ENCODE data around the gene ADARB2. TPM values are rescaled to one million over a fixed set of nuclear protein-coding genes. Genes with fewer than 3 reads are reported as not detected.
"Not testable (repeated sequence)": the region's sequence is repeated elsewhere in the genome, so short reads cannot be mapped to it uniquely, and the experiment has no call there.

ADARB2 gene
- polyA plus RNA-seq, 10 donors: 0.04 to 0.45 (median 0.28) TPM

DNA sequence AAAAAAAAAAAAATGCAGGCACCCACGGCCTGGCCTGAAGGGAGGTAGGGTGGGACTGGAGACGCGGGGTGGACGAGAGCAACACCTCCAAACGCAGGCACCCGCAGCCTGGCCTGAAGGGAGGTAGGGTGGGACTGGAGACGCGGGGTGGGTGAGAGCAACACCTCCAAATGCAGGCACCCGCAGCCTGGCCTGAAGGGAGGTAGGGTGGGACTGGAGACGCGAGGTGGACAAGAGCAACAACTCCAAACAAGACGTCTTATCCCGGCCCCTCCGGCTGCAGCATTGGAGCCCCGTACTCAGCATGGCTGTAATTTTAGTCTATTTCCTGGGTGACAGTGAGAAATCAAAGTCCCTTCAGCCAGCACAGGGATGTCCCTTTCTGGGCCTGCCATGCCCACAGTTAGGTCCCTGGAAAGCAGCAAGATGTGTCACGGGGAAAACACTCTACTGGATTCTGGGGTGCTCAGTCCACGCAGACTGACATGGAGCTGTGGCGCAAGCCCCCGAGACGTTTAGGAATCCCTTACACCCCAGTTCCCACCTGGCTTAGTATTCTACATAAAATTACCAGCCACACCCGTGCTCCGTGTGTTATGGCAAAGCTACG is 561.3 kb downstream of the ADARB2 start:
- DNase-seq: no peak

DNA sequence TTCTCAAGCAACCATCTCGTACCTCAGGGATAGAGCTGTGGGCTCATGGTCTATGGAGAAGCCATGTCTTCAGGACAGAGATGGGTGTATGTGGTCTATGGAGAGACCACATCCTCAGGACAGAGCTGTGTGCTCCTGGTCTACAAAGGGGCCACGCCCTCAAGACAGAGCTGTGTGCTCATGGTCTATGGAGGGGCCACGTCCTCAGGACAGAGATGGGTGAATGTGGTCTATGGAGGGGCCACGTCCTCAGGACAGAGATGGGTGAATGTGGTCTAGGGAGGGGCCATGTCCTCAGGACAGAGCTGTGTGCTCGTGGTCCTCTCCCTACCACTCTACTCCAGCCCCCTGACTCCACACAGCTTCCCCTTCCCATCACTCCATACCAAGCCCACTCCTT is 563.3 kb downstream of the ADARB2 start:
- no peak for DNase-seq

DNA sequence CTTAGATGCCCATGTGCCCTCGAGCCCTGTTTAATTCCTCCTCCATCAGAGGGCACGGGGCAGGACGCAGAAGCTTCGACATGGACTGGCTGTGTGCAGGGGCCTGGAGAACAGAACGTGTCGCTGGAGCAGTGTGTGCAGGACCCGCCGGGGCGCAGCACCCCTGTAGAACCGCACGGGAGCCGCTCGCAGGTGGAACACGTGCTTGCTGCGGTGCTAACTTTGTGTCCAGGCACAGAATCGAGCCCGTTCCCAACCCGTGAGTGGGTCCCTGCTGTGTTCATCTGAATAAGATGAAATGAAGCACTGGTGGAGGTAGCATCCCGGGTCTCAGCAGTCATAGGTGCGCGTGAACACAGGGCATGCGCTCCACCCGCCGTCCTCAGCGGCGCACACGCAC is 564.2 kb downstream of the ADARB2 start:
- no peak for DNase-seq

- no peak for DNase-seq
Observed at GRCh38 chr10:1172256-1172984, 564.9 kb downstream of the ADARB2 start.

- DNase-seq: no peak
Observed at GRCh38 chr10:1171586-1171985, 565.7 kb downstream of the ADARB2 start.

GRCh38 chr10:1171182-1171581 is 566.1 kb downstream of the ADARB2 start:
- no peak for DNase-seq

DNA sequence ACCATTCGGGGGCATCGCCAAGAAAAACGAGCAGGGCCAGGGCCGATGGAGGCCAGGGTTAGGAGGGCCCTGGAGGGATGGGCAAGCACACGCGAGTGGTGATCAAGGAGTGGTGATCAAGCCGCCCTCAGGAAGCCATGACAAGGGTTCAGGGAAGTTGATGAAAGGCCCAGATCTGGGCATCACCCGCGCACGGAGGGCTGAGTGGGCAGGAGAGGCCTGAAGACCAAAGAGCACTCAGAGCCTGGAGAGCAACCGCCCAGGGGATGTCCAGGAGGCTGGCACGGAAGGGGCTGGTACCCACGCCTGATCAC is 566.5 kb downstream of the ADARB2 start:
- no peak for DNase-seq

DNA sequence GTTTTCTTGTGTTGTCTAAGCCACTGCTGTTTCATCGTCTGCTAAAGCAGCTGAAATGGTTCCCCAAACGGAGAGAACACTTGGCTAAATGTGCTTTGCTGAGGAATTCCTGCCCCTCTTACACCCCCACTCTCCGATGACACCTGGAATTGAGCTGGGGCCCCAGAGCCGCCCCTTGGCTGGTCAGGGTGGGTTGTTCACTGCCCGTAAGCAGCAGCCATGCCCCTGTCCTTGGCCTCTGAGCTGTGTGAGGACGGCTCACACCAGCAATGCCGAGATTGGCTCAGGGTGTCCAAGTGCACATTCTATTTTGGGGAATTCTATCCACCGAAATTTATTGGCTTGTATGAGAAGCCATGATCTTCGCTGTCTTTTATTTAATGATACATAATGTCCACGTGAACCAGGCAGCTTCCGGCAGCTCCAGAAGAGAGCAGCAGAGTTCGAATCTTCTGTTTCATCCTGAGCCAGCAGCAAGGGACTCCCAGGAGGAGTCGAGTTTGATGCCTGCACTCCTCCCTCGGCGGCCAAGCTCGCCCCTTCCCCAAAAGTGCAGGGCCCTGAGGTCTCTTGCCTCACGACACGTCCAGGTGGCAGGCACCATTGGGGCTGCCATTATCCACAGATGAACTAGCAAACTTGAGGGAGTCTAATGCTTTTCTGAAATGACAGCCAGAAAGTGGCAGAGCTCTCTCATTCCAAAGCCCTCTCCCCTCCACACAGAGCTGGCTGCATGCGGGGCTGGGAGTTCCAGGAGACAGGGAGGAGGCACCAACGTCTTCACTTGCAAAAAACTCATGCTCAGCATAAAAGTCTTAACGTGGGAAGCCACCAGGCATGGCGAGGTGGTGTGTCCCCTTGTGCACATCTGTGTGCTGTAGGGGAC is 567.1 kb downstream of the ADARB2 start:
- DNase-seq: no peak

DNA sequence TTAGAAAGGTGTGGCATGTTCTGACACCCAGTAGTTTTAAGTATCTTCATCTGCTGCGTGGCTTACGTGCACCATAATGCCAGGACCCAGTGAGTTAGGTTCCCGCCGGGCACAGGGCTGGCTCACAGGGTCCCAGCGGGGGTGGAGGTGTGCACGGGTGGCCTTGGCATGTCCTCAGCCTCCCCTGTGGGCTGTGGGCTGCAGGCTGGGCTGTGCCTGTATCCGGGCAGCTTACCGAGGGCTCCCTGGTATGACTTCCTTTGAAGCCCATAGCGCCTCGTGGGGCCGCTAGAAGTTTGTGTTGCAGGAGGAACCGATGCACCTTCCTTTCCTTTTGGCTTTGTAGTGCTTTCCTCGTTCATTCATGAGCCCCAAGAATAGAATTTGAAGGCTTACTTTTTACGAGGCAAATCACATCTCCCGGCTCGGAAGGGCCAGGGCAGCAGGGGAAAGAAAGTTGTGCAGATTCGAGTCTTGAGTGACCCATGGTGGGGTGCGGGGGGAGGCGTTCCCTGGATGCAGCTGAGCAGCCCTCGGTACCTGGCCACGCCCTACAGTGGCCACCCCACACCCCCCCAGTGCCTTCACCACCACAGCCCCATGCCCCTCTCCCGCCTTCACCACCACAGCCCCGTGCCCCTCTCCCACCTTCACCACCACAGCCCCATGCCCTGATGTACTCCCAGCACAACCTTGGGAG is 568.0 kb downstream of the ADARB2 start:
- DNase-seq: no peak

DNA sequence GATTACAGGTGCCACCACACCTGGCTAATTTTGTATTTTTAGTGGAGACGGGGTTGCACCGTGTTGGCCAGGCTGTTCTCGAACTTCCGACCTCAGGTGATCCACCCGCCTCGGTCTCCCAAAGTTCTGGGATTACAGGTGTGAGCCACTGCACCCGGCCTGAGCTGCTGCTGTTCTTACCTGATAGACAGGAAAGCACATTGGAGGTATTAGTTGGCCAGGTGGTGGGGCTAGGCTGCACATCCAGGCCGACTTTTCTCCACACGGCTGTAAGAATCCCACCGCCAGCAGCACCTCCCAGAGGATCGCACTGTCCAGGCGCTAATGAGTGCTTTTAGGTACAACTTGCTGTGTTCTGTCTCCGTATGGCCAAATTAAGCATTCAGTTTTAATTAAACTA is 568.6 kb downstream of the ADARB2 start:
- no peak for DNase-seq

GRCh38 chr10:1166828-1167275 is 570.5 kb downstream of the ADARB2 start:
- no peak for DNase-seq

DNA sequence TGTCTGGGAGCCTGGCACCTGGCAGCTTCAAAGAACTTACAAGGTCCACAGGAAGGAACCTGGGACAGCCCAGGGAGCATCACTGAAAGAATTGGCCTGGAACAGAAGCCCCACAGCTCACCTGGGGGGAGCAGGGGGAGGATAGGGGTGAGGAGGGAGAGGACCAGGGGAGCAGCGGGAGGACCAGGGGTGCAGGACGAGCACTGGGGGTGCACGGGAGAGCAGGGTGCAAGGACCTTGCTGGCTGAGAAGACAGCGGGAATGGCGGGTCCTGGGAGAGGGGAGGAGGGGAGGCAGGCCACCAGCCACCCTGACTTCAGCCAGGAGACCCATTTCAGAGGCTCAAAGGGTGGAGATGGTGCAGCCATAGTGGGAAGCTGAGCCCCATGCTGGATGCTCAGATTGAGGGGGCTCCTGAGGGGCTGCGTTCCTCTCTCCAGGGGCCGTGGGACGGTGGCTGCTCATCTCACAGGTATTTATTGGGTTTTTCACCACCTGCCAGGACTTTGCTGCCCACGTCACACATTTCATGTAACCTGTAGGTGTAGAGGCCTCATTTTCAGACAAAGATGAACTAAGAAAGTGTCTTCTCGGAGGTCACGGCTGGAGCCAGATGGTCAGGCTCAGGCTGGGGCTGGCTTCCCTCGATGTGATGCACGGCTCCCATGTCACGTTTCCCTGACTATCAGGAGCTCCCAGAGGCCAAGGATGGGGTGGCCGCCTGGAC is 571.1 kb downstream of the ADARB2 start:
- no peak for DNase-seq

- DNase-seq: no peak
Observed at GRCh38 chr10:1163831-1164230, 573.5 kb downstream of the ADARB2 start.

DNA sequence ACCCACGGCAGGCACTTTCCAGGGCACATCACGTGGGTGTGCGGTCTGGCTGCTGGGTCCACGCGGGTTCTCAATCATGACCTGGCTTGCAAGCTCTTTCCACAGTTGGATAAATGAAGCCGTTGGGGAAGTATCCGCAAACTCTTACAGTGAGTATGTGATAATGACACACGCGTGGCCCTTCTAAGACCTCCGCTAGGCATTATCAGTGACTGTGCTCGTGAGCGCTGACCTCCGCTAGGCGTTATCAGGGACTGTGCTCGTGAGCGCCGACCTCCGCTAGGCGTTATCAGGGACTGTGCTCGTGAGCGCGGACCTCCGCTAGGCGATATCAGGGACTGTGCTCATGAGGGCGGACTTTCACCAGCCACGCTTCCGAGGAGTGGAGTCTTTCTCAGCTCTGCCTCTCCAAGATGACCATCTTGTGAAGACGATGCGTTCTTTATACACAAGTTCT is 574.1 kb downstream of the ADARB2 start:
- no peak for DNase-seq

GRCh38 chr10:1162481-1163203 is 574.7 kb downstream of the ADARB2 start:
- DNase-seq: no peak

- not testable (repeated sequence) for DNase-seq
Observed at GRCh38 chr10:1161315-1161673, 576.0 kb downstream of the ADARB2 start.

GRCh38 chr10:1160561-1161314 is 576.6 kb downstream of the ADARB2 start:
- no peak for DNase-seq

- DNase-seq: no peak
Observed at GRCh38 chr10:1159131-1160061, 577.9 kb downstream of the ADARB2 start.

DNA sequence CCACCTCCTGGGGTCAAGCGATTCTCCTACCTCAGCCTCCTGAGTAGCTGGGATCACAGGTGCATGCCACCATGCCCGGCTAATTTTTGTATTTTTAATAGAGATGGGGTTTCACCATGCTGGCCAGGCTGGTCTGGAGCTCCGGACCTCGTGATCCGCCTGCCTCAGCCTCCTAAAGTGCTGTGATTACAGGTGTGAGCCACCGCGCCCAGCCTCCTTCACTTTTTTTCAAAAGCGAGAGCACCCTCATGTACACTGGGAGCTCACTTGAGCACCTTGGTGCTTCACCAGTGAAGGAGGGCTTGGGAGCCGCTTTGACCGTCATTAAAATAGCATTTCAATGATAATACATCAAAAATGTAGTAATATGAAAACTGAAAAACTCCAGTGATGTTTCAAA is 578.8 kb downstream of the ADARB2 start:
- not testable (repeated sequence) for DNase-seq

Data from muscle of back (tissue), 11 donors.